Heart right ventricle (tissue), 16 donors: ENCODE results near the gene PRAF2. TPM values are rescaled to one million over a fixed set of nuclear protein-coding genes. Genes with fewer than 3 reads are reported as not detected.

Experiments
- ATAC-seq, 8 donors: fragments of 200-7000 bp; cut with Tn5 transposase; one replicate each; pipeline ENCODE4 v1.9.1; 2020; ENCODE audit warnings: mild to moderate bottlenecking in 8 of 8, moderate library complexity in 8 of 8, moderate number of reproducible peaks in 1 of 8
- DNase-seq, 2 donors: peaks; one replicate each; pipeline ENCODE4 v3.0.0-alpha.2; 2020
- H3K27ac ChIP-seq, 10 donors: fragments of 200-600 bp; sonication (generic) in 2 of 10; one replicate each; pipeline versions ENCODE4 v1.5.0 to v1.8.0; 2020 to 2022; ENCODE audit warnings: mild to moderate bottlenecking in 3 of 10
- H3K27me3 ChIP-seq, 7 donors: fragments of 200-600 bp; one replicate each; pipeline ENCODE4 v1.8.0; 2021 to 2022; ENCODE audit warnings: mild to moderate bottlenecking in 2 of 7
- H3K36me3 ChIP-seq, 9 donors: fragments of 200-600 bp; sonication (generic) in 1 of 9; one replicate each; pipeline versions ENCODE4 v1.5.0 to v1.8.0; 2020 to 2022; ENCODE audit warnings: mild to moderate bottlenecking in 2 of 9
- H3K4me1 ChIP-seq, 9 donors: fragments of 200-600 bp; sonication (generic) in 1 of 9; one replicate each; pipeline versions ENCODE4 v1.5.0 to v1.8.0; 2020 to 2022; ENCODE audit warnings: mild to moderate bottlenecking in 4 of 9
- H3K4me3 ChIP-seq, 10 donors: fragments of 200-600 bp; sonication (generic) in 2 of 10; one replicate each; pipeline versions ENCODE4 v1.5.0 to v1.8.0; 2020 to 2022; ENCODE audit warnings: mild to moderate bottlenecking in 7 of 10, moderate library complexity in 2 of 10
- H3K9me3 ChIP-seq, 11 donors: fragments of 200-600 bp in 10 of 11; sonication (generic) in 2 of 11; one replicate each; pipeline versions ENCODE4 v1.5.0 to v1.8.0; 2013 to 2022; ENCODE audit warnings: mild to moderate bottlenecking in 2 of 11, control low read depth in 1 of 11, moderate library complexity in 1 of 11
- WGBS, 2 donors: extraction: QIAGEN DNeasy Blood & Tissue Kit; methylation state at CpG; one replicate each; pipeline ENCODE4 v1.1.7; 2013; ENCODE audit warnings: inconsistent platforms in 1 of 2; 5-methylcytosine and 5-hydroxymethylcytosine counted together
- intact Hi-C, 10 donors: fragments of 100-400 bp; cut with DNase I; formaldehyde crosslinking; loops; one replicate each; pipeline versions ENCODE4 v1.11.1 to v1.14.2; 2022
- polyA plus RNA-seq, 2 donors: library from polyadenylated mRNA; stranded (reverse); fragments of 200-250 nt; gene quantifications; one replicate each; pipeline ENCODE4 v1.2.3, GENCODE V29; 2013
- total RNA-seq, 10 donors: library from RNA; stranded (reverse); fragmentation: NEBNext Ultra II Directional in 3 of 10; extraction: Animal tissue kit (Norgen Biotek cat#: 25700) in 3 of 10; gene quantifications; one replicate each; pipeline versions ENCODE4 v1.2.1 to v1.2.4, GENCODE V29; 2021 to 2023
- TF ChIP-seq, protein P1 (sequence below), 9 donors: fragments of 200-600 bp; sonication (generic) in 2 of 9; IDR thresholded peaks; one replicate each; pipeline versions ENCODE4 v1.5.0 to v1.8.0; 2021 to 2022; ENCODE audit warnings: antibody characterized with exemption in 9 of 9, mild to moderate bottlenecking in 5 of 9, moderate library complexity in 1 of 9
- donor health status: Arrhythmogenic right ventricular cardiomyopathy.
- donor health status: ischemic (EF 13 %, LVEDD 7.1; RV severe dilation, severe dysfunction).
- donor health status: healthy with polysubstance abuse.
- donor health status: DM: no; HTN: yes; CAD: no.
- donor health status: DM: no; HTN: no; CAD: no.
- donor health status: ischemic (EF 25% LVEDD 6.9; RV normal size, moderate dysfunction).
- donor health status: ischemic (EF 25% LVEDD 5.7; RV mildly dilated, moderate dysfunction).
- donor health status: healthy.
- donor health status: DM: yes; HTN: yes; CAD: no.
- donor health status: Ischemic cardiomyopathy.
- donor health status: ischemic (EF 35%, LVEDD 5.7; RV mildly dilated, moderate dysfunction).
- donor health status: nonischemic (EF 11% LVEDD 7.7; RV severe dilation, severe dysfunction).
- donor health status: DM: yes; HTN: yes; CAD: no.
- donor health status: PGD.
- donor health status: ischemic (EF 29% LVEDD 5.4; RV normal size, mild dysfunction).
- donor health status: nonischemic (EF 23%, LVEDD 6.1; RV moderate dilation, normal function).

The PRAF2 gene
- total and polyA plus RNA-seq, 12 donors = 5.4 to 26.5 (median 8.7) TPM

DNA sequence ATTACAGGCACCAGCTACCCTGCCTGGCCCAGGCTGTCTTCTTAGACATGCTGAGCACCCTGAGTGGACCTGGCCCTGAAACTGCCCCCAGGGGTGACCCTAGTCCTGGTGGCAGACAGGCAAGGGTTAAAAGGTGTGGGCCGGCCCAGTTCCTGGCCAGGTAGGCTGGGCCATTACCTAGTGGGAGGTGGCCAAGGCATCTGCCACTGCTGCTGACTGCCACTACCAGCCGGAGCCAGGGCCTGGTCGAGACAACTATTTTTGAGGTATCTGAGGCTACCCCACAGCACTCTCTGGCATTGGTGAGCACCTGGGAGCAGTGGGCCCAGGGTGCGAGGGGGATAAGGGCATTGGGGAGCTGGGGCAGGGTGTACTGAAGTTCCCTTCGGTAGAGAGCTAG lies 15.0 kb downstream of the PRAF2 start, which contains the start of gene CCDC120:
Gene CCDC120 (plus strand): TSS at position 206 of the 400 bp plus-strand sequence. CDS start 3,043 bp downstream, outside the sequence.
- WGBS, 2 donors = 52 to 54% methylated on average over 5 of the region's 5 CpGs

DNA sequence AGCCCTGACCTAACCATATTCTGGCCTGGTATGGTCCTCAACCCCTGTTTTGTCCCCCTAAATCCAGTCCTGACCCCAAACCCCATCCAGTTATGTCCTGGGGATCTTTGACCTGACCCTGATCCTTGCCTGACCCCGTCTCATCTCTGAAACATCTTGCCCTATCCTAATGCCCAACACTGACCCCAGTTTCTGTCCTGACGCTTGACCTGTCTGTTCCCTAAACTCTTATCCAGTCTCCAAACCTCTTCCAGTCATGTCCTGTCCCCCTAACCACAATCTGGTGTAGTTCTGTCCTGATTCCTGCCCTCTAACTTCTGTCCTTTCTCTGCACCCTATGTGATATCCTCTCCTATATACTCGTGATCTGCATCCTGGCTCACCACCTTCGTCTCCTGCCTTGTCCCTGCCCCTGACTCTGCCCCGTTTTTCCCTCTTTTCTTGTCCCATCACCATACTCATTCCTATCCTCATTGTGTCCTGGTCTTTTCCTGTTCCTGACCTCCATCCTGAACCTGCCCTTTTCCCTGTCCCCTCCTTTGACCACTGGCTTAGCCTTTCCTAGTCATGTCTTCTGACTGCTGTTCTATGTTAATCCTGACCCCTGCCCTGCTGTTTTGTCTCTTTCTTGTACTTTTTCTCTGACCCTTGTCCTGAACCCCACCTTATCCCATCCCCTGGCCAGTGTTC lies 19.6 kb downstream of the PRAF2 start:
- Histone ChIP-seq H3K4me3 (peak overlapping the region in 9 of 10 donors; percentile 42 to 69 (median 66)), H3K27ac (peak overlapping the region in 9 of 10 donors; percentile 58 to 89 (median 80)), H3K4me1 (no peaks in the 10 kb centered on the region), H3K9me3 (no peaks in the 10 kb centered on the region), H3K27me3 (no peaks in the 10 kb centered on the region), H3K36me3 (no peaks in the 10 kb centered on the region)
- intact Hi-C loops = no loop called here
- TF ChIP-seq, protein P1, sequence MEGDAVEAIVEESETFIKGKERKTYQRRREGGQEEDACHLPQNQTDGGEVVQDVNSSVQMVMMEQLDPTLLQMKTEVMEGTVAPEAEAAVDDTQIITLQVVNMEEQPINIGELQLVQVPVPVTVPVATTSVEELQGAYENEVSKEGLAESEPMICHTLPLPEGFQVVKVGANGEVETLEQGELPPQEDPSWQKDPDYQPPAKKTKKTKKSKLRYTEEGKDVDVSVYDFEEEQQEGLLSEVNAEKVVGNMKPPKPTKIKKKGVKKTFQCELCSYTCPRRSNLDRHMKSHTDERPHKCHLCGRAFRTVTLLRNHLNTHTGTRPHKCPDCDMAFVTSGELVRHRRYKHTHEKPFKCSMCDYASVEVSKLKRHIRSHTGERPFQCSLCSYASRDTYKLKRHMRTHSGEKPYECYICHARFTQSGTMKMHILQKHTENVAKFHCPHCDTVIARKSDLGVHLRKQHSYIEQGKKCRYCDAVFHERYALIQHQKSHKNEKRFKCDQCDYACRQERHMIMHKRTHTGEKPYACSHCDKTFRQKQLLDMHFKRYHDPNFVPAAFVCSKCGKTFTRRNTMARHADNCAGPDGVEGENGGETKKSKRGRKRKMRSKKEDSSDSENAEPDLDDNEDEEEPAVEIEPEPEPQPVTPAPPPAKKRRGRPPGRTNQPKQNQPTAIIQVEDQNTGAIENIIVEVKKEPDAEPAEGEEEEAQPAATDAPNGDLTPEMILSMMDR (IDR thresholded peaks at IDR 0.05) = no peak
- no peak for DNase-seq
- 92 to 93% methylated on average over 4 to 5 of the region's 5 CpGs for WGBS, 2 donors
- ATAC-seq = no peak

More for the DNA sequence above, 15.0 kb downstream of the PRAF2 start, which contains the start of gene CCDC120:
- intact Hi-C loops = no loop called here
- no peak within 1 kb of the TSS for H3K27ac ChIP-seq
- no peaks in the 10 kb centered on the region for H3K4me1 ChIP-seq
- no peak for DNase-seq
- H3K36me3 ChIP-seq = peaks cover 0 to 4% (median 0%) of the 10 kb centered on the region in 9 donors
- no peaks in the 10 kb centered on the region for H3K9me3 ChIP-seq
- no peaks in the 10 kb centered on the region for H3K27me3 ChIP-seq
- TF ChIP-seq, protein P1 (IDR thresholded peaks at IDR 0.05) = no peak
- H3K4me3 ChIP-seq = peak within 1 kb of the TSS in 1 of 10 donors; percentile 3
- no peak for ATAC-seq

DNA sequence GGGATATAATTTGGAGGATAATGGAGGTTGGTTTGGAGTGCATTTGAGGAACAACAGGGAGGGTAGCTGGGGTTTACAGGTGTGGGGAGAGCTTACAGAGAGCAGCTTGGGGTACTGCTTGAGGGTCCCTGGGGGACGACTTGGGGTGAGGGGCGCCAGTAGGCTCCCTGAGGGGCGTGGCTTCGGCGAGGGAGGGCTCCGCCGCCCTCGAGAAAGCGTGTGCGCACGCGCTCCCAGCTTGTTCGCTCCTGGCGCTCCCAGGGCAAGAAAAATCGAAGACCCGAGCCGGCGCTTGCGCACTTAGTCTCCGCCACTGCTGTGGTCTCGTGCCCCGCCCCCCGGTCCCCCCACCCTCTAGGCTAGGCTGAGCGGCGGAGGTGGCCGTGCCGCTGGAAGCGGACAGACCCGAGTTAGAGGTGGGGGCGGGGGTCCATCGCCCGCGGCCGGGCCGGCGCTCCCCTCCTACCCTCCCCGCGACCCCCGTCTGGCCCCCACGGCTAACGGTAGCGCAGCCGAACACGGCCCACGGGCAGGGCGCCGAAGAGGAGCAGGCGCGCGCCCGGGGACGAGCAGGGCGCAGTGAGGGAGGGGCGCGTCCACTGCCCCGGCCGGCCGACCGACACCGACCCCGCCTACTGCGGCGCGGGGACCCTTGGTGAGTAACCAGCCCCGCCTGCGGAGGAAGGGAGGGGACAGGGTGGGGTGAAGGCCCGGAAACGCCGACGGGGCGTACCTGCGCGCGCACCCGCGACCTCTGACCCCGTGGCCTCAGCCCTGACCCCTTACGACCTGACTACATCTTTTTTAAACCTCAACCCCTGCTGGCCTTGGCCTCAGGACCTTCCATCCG lies 20.4 kb downstream of the PRAF2 start:
- H3K9me3 ChIP-seq = no peaks in the 10 kb centered on the region
- H3K27ac ChIP-seq = peak overlapping the region in 9 of 10 donors; percentile 58 to 89 (median 80)
- no peaks in the 10 kb centered on the region for H3K27me3 ChIP-seq
- TF ChIP-seq, protein P1 (IDR thresholded peaks at IDR 0.05) = no peak
- intact Hi-C loops = no loop called here
- peak overlapping the region; percentile 38 to 69 (median 65) for H3K4me3 ChIP-seq
- DNase-seq = peak in 1 of 2 donors; percentile 64
- no peaks in the 10 kb centered on the region for H3K36me3 ChIP-seq
- 2 to 3% methylated on average over 23 to 63 of the region's 79 CpGs for WGBS, 2 donors
- H3K4me1 ChIP-seq = no peaks in the 10 kb centered on the region
- ATAC-seq = peak; percentile 72 to 81 (median 78)

DNA sequence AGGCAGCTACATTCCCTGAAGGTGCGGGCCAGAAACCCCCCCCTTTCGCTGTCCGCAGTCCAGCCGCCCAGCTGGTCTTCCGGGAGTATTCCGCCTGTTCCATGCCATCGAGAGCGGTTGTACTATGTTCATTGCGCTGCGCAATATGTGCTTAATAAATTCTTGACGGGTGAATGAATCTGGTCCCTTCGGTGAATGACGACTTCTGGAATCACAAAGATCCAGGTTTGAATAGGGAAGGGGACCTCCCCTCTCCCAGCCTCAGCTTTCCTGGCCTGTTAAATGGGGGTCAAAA lies 29.9 kb downstream of the PRAF2 start:
- intact Hi-C loops = loop anchor here in 7 of 10 donors (1.0 to 10.0 kb wide), 8 partner anchors 33 to 243 kb away; partner anchors contain the start of genes GRIPAP1 (in 4 of the 7), KCND1 (in 2 of the 7), OTUD5 (in 1 of the 7) and WDR45 (in 1 of the 7)
- TF ChIP-seq, protein P1 (IDR thresholded peaks at IDR 0.05) = peak in 1 of 9 donors; percentile 17
- peak overlapping the region in 9 of 10 donors; percentile 53 to 85 (median 73) for H3K27ac ChIP-seq
- H3K36me3 ChIP-seq = peaks cover 0 to 7% (median 0%) of the 10 kb centered on the region in 9 donors
- ATAC-seq (no peak), DNase-seq (no peak)
- peak overlapping the region in 8 of 10 donors; percentile 7 to 36 (median 26) for H3K4me3 ChIP-seq
- peaks cover 0 to 14% (median 0%) of the 10 kb centered on the region in 11 donors for H3K9me3 ChIP-seq
- WGBS, 2 donors = 16% methylated on average over 13 of the region's 13 CpGs
- H3K4me1 ChIP-seq = peaks cover 0 to 34% (median 15%) of the 10 kb centered on the region in 9 donors
- H3K27me3 ChIP-seq = no peaks in the 10 kb centered on the region
